ENCODE results near the gene CPLANE1.

Gene CPLANE1

GRCh38 chr5:37174928-37175327, 74.2 kb downstream of the CPLANE1 start:
- H3K4me3 ChIP-seq (ENCODE audit: low read depth, low read length), result no peak overlapping the region
- in situ Hi-C loops (cut with HindIII; ENCODE audit: low sequenced_read_pairs), result loop anchor here (25.0 kb wide), 1 partner anchor 162 kb away; no protein-coding TSS in a partner anchor
- DNase-seq (ENCODE audit: low read depth), result no peak
- TF ChIP-seq CTCF (IDR thresholded peaks at IDR 0.05; ENCODE audit: low read depth, low read length, missing control alignments), result no peak

- no peak for DNase-seq (ENCODE audit: low read depth)
- in situ Hi-C loops (cut with HindIII; ENCODE audit: low sequenced_read_pairs), result loop anchor here (25.0 kb wide), 1 partner anchor 164 kb away; no protein-coding TSS in a partner anchor
- H3K4me3 ChIP-seq (ENCODE audit: low read depth, low read length), result no peak overlapping the region
- TF ChIP-seq CTCF (IDR thresholded peaks at IDR 0.05; ENCODE audit: low read depth, low read length, missing control alignments), result no peak
Measured at GRCh38 chr5:37172957-37173356, 76.2 kb downstream of the CPLANE1 start.

- TF ChIP-seq CTCF (IDR thresholded peaks at IDR 0.05; ENCODE audit: low read depth, low read length, missing control alignments), result no peak
- no peak overlapping the region for H3K4me3 ChIP-seq (ENCODE audit: low read depth, low read length)
- in situ Hi-C loops (cut with HindIII; ENCODE audit: low sequenced_read_pairs), result loop anchor here (25.0 kb wide), 1 partner anchor 166 kb away; no protein-coding TSS in a partner anchor
- DNase-seq (ENCODE audit: low read depth), result no peak
Measured at GRCh38 chr5:37170856-37171255, 78.3 kb downstream of the CPLANE1 start.

GRCh38 chr5:37166197-37166596, 83.0 kb downstream of the CPLANE1 start:
- no peak overlapping the region for H3K4me3 ChIP-seq (ENCODE audit: low read depth, low read length)
- DNase-seq (ENCODE audit: low read depth), result no peak
- in situ Hi-C loops (cut with HindIII; ENCODE audit: low sequenced_read_pairs), result loop anchor here (25.0 kb wide), 1 partner anchor 171 kb away; no protein-coding TSS in a partner anchor
- no peak for TF ChIP-seq CTCF (IDR thresholded peaks at IDR 0.05; ENCODE audit: low read depth, low read length, missing control alignments)

- no peak for TF ChIP-seq CTCF (IDR thresholded peaks at IDR 0.05; ENCODE audit: low read depth, low read length, missing control alignments)
- DNase-seq (ENCODE audit: low read depth), result no peak
- in situ Hi-C loops (cut with HindIII; ENCODE audit: low sequenced_read_pairs), result loop anchor here (25.0 kb wide), 1 partner anchor 172 kb away; no protein-coding TSS in a partner anchor
- H3K4me3 ChIP-seq (ENCODE audit: low read depth, low read length), result no peak overlapping the region
Measured at GRCh38 chr5:37165761-37166160, 83.4 kb downstream of the CPLANE1 start.

- in situ Hi-C loops (cut with HindIII; ENCODE audit: low sequenced_read_pairs), result loop anchor here (25.0 kb wide), 1 partner anchor 184 kb away; no protein-coding TSS in a partner anchor
- DNase-seq (ENCODE audit: low read depth), result no peak
- TF ChIP-seq CTCF (IDR thresholded peaks at IDR 0.05; ENCODE audit: low read depth, low read length, missing control alignments), result no peak
- no peak overlapping the region for H3K4me3 ChIP-seq (ENCODE audit: low read depth, low read length)
Measured at GRCh38 chr5:37153661-37154060, 95.5 kb downstream of the CPLANE1 start.
